Panc1 (cell line): ENCODE data around the gene ZBTB20.

Source experiments
- POLR2AphosphoS5 ChIP-seq: IDR thresholded peaks from 2 replicates; pipeline ENCODE4 v1.6.1; 2012; ENCODE audit warnings: mild to moderate bottlenecking, low read depth, low read length, moderate library complexity
- REST ChIP-seq, 2 experiments: IDR thresholded peaks; 2 replicates each; pipeline ENCODE4 v1.6.1; 2011 to 2012; ENCODE audit warnings: low read depth in 2 of 2, control low read depth in 1 of 2, low read length in 1 of 2, mild to moderate bottlenecking in 1 of 2, moderate library complexity in 1 of 2; ENCODE audit not compliant: insufficient read depth in 1 of 2

- no peak for TF ChIP-seq REST (IDR thresholded peaks at IDR 0.05; ENCODE audit: insufficient read depth in 1 of 2, low read depth in 2 of 2, low read length in 1 of 2)
- no peak for TF ChIP-seq POLR2AphosphoS5
Observed at GRCh38 chr3:114608293-114608692, 538.8 kb downstream of the ZBTB20 start.
